Stimulated activated CD8-positive, alpha-beta memory T cell treated with anti-CD3 and anti-CD28 coated beads, Interleukin-4, amount 100 ng/mL, for 24 hours (primary cell): ENCODE data around the gene PUM2.
"Not testable (repeated sequence)": the region's sequence is repeated elsewhere in the genome, so short reads cannot be mapped to it uniquely, and the experiment has no call there.

ENCODE experiments used
- DNase-seq: peaks from one replicate; pipeline ENCODE4 v3.0.0-alpha.2; 2020; ENCODE audit warnings: low read depth

Gene PUM2

DNA sequence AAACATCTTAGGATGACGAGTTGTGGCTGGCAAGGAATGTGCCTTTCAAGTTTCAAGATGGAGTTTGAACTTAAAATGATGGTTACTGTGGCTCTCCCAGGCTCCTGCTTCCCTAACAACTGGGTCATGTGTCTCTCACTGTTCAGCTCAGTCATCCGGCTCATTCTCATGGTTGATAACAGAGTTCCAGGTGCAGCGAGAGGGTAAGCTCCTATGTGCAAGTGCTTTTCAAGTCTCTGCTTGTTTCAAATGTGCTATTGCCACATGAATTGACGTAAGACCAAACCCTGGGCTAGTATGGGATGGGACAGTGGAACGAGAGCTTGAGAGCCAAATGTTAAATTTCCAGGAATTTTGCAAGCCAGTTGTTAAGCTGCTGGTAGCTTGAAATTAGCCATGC lies 19.5 kb upstream of the PUM2 start:
- DNase-seq = no peak

DNA sequence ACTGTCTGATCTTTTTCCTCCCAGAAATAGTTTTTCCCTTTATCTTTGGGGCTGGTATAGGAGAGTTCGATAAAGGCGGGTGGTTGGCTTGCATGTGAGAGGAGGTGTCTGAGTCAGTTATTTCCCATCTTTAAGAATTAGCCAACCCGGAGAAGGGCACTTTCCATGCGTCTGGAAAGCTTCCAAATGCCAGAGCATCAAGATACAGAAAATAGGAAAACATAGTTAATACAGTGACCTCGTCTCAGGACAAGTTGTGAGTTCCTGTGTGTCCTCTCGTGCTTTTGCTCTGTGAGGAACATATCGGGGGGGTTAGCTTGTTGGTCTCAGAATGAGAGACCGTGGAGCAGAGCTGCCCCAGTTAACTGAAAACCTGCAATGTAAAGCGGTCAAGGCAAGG lies 18.7 kb upstream of the PUM2 start:
- no peak for DNase-seq

DNA sequence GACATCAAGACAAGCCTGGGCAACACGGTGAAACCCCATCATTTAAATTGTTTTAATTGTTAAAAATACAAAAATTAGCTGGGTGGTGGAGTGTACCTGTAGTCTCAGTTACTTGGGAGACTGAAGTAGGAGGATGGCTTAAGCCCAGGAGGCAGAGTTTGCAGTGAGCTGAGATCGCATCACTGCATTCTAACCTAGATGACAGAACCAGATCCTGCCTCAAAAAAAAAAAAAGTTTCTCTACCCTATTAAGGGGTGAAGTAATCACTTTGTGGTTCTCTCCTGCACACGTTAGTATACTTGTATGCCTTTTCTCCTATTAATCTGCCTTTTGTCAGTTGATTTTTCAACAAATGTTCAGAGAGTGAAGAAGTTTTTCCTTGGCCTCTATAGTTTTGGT lies 18.1 kb upstream of the PUM2 start:
- no peak for DNase-seq

DNA sequence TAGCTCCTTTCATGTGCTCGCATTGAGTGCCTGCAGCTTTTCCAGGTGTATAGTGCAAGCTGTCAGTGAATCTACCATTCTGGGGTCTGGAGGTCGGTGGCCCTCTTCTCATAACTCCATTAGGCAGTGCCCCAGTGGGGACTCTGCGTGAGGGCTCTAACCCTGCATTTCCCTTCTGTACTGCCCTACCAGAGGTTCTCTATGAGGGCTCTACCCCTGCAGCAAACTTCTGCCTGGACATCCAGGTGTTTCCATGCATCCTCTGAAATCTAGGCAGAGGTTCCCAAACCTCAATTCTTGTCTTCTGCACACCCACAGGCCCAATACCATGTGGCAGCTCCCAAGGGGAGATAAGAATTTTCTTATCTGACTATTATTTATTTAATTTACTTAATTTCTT lies 17.3 kb upstream of the PUM2 start:
- DNase-seq = not testable (repeated sequence)

DNA sequence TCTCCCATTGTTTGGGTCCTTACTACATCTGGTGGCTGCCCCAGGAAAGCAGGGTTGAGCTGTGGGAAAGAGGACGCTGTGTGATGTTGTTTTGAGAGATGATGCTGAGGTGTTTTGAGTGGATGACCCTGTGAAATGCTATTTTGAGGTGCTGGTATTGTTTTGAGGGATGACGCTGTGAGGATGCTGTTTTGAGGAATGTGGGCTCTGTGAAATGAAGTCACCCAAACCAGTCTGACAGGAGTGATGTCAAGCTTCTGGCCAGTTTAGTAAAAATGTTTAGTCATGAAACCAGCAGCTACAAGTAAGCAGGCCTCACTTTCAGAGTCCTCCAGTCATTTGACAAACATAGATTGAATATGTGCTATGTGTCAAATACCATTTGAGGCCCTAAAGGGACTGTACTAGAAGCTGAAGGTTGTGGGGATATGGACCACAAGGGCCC lies 16.1 kb upstream of the PUM2 start:
- no peak for DNase-seq

DNA sequence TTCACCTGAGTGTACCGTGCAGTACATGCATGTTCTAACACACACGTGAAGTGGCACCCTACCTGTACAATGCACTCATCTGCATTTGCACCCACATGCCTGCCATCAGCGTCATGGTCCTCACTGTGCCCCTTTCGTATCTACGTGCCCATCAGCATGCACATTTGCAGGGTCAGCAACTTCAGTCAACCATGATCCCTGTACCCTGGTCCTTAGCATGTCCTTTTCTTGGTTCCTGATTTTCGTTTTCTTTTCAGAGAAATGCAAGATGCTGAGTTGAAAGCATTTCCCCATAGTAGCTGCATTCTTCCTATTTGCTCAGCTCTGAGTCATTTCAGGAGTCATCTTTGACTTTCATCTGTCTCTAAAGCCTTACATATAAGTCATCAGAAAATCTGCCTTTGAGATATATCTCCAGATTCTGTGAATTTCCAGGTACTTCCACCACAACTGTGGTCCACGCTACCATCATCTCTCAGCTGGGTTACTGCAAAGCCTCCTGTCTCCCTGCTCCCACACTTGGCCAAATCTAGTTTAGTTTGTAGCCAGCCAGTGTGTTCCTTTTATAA lies 14.7 kb upstream of the PUM2 start:
- no peak for DNase-seq

DNA sequence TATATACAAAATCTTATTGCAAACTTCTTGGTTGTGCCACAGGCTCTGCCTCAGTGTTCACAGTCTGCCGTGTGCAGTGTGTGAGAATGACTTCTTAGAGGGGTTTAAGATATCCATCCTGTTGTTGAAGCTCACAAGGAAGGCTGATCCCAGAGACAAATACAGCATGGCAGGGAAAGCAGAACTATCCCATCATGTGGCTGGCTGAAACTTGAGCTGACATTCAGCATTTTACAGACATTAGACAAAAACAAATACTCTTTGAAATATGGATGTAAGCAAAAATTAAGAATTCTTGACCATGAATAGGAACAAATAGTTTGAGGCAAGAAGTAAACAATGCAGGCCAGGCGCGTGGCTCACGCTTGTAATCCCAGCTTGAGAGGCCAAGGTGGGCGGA lies 12.9 kb upstream of the PUM2 start:
- DNase-seq = no peak

DNA sequence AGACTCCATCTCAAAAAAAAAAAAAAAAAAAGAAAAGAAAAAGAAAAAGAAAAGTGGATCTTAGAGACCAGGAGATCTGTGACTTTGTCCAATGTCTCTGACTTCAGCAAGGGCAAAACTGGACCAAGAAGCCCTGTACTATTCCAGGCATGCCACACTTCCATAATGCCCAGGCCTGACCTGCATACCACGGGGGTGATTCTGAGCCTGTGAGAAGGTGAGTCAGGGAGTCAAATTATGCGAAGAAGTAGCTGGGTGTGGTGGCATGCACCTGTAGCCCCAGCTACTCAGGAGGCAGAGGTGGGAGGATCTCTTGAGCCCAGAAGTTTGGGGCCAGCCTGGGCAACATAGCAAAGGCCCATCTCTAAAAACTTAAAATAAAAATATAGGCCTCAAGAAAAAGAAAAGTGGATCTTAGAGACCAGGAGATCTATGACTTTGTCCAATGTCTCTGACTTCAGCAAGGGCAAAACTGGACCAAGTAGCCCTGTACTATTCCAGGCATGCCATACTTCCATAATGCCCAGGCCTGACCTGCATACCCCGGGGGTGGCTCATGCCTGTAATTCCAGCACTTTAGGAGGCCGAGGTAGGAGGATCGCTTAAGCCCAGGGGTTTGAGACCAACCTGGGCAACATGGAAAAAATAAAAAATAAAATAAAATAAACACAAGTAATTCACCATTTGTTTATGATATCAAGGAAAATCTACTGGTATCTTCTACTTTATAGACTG lies 12.2 kb upstream of the PUM2 start:
- no peak for DNase-seq

DNA sequence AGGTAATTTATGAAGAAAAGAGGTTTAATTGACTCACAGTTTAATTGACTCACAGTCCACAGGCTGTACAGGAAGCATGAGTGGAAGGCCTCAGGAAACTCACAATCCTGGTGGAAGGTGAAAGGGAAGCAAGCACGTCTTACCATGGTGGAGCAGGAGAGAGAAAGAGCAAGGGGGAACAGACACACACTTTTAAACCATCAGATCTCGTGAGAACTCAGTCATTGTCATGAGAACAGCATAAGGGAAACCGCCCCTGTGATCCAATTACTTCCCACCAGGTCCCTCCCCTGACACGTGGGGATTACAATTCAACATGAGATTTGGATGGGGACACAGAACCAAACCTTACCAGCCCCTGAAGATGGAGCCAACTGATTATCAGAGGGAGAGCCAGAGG lies 11.2 kb upstream of the PUM2 start:
- no peak for DNase-seq

DNA sequence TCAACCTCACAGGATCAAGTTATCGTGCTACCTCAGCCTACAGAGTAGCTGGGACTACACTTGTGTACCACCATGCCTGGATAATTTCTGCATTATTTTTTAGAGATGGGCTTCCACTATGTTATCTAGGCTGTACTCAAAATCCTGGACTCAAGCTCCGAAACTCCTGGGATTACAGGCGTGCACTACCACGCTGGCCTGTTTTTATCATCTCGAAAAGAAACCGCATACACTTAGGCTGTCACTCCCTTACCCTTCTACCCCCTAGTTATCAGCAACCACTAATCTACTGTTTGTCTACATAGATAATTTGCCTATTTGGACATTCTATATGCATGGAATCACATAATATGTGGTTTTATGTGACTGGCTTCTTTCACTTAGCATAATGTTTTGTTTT lies 8.5 kb upstream of the PUM2 start:
- DNase-seq = no peak

DNA sequence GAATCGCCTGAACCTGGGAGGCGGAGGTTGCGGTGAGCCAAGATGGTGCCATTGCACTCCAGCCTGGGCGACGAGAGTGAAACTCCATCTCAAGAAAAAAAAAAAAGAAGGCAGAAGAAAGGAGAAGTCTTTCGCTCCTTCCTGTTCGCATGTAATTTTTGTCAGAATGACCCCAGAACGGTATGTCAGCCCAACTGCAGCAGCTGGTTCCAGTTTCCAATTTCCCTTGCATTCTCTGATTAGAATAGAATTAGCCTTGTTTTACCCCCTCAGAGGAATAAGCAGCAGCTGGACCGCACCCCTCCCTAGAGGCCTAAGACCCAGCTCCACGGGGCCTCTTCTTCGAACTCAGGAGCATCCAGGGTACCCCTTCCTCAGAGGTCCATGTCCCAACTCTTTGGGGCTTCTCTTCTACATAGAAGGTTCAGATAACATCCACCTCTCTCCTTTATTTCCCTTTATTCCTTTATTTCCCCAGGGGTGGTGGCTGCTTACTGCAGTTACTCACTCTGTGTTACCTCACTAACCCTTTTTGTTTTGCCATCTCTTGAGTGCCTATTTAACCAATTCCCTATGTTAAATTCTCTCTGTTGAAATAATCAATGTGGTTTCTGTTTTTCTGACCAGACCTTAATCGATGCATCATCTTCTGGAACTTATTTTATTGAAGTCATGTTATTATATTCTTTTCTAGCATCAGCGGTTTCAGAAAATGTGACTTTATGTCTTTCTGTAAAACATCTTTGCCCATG lies 7.2 kb upstream of the PUM2 start:
- DNase-seq = no peak

DNA sequence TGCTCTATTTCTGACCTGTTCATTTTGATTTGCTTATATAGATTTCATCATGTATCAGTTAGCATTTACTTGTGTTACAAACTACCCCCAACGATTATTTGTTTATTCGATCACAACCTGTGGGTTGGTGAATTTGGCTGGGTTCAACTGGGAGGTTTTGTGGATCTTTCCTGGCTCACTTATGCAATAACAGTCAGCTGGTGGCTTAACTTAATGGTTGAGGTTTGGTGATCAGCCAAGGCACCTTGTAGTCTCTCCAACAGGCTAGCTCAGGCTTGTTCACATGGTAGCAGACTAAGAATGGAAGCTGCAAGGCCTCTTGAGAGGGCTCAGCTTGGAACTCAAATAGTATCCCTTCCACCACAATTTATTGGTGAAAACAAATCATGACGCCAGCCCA lies 5.4 kb upstream of the PUM2 start:
- no peak for DNase-seq

DNA sequence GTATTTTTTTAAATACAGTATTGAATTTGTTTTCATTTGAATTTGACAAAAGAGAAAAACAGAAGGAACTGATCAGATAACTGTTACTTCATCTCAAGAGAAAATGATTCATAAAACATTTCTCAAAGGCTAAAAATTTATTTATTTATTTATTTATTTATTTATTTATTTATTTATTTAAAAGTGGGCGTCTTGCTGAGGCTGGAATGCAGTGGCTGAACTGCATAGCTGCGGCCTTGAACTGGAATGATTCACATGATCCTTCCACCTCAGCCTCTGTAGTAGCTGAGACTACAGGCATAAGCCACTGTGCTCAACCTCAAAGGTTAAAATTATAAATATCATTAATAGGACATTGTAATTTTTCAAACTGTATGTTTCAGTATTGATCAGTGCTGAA lies 4.5 kb upstream of the PUM2 start:
- no peak for DNase-seq

DNA sequence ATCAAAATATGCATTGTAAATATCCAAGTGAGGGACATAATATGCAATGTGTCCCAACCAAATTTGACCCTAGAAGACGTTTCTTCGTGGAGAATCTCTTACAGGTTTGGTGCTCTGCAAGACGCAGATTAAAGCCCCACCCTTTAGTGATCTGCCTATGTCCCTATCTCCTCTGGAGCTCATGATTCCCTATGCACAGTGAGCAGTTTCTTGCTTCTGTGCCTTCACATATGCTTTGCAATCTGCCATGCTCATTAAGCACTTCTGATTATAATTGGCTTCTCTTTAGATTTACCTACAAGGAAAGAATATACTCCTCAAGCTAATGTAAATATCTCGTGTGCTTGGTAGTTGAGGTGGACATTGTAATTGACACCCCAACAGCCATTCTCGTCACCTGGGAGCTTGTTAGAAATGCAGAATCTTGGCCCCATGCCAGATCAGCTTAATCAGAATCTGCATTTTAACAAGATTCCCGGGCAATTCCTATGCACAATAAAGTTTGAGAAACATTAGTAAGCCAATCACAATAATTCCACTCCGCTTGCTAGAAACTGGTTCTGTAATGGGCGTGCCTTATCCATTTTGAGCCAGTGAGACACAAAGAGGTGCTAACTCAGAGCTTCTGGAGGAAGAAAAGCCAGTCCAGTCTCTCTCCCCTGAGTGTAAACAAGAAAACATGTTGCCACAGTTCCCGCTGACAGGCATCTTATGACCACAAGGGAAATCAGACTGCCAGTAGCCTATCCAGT lies 2.8 kb upstream of the PUM2 start:
- DNase-seq = no peak

DNA sequence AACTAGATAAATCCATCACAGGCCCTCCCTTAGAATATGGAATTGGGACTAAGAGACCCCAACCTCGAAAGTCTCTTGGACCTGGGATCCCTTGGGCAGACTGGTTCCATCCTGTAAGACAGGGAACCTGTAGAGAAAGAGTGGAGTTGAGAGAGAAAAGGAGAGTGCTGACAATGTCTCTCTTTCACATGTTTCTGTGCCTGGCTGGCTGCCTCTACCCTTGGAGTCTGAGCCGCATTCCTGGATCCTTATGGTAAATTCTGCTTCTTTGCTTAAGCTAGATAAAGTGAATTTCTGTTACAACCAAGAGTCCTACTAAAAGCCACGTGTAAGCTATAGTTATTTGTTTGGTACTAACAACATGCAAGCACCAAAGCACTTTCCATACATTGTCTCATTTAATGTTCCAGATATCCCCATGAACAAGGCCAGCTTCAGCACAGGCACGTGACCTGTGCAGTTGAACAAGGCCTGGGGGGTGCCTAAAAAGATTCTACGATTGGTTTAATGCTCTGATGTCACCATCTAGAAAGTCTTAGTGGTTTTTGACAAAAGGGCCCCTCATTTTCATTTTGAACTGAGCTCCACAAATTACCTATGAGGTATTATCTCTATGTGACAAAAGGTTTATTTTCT lies 2.1 kb upstream of the PUM2 start:
- DNase-seq = no peak

DNA sequence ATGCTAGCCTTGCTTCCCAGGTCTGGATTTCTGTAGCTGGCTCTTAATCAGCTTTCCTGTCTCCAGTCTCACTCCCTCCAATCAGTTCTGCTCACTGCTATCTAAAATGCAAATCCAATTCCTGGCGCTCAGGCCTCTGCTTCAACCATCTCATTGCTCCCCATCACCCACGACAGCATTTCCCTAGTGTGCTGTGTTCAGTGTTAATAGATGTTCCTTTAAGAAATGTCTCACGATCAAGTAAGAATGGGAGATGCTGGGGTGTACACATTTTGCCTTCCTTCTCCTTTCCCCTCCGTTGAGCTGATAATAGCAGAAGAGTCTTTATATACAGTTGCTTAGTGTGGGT lies 1.6 kb upstream of the PUM2 start:
- DNase-seq = no peak

DNA sequence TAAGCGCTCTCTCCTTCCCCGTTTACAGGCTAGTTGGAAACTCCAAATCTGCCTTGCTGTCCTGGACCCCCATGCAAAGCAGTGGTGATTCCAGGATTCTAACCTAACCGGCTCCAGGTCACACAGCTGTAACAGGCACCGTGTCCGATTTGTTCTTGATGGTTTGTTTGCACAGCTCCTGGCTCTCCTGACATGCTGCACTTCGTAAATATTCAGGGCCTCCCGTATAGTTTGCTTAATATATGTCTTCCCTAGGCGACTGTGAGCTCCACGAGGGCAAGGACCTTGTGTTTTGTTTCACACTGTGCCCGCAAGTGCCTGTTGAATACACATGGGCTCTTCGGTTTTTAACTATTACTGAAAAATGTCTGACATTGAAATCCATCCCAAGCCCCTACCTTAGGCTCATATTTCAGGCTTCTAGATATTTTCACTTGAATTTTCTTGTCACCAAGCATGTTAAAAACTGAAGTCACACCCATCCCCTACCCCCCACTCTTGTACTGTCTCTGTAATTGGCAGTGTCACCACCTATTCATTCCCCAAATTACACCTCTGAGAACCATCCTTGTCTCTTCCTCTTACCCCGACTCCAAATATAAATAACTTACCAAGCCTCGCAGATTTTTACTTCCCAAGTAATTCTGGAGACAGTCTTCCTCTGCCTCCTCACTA lies 1.0 kb upstream of the PUM2 start:
- no peak for DNase-seq

DNA sequence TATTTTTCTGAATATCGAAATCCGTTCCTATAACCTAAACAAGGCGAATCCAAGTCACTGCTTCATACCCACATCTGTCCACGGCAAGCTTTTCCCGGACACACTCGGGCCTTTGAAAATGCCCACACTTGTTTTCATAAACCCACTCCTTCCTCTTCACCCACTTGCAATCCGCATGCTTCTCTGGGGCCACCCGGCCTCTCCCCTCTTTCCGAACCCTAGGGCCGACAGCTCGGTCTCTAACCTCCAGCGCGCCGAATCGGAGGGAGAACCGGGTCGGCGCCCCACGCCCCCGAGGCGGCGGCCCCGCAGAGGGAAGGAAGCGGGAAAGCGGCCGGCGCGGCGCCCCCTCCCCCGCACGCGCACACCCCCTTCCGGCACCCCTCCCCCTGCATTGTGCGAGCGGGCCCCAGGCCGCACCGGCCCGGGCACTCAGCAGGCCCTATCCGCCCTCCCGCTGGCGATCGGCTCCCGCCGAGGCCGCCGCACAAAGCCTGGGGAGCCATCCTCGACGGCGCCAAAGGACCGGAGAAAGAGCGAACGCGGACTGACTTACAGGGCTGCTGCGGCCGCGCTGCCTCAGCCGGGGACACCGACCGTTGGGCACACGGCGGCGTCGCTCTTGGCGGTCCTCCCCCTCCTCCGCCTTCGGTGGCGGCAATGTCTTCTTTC lies 467 bp downstream of the PUM2 start:
- DNase-seq = peak; percentile 53

DNA sequence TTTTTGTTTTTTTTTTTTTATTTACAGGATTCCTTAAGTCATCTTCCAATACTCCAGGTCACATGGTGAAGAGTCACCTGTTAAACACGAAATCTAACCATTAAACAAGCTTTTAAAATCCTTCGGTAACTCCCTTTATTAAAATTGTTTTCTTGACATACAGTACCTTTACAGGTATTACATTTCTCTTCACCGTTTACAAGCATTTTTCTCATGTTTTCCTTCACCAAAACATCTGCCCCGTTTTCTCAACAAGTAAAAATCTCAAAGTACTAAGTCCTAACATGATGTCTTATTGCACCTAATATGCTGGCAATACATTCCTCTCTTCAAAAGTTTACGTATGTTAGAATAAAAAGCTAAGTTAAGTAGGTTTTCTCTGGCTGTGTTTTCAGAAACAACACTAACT lies 1.1 kb downstream of the PUM2 start:
- DNase-seq = no peak

DNA sequence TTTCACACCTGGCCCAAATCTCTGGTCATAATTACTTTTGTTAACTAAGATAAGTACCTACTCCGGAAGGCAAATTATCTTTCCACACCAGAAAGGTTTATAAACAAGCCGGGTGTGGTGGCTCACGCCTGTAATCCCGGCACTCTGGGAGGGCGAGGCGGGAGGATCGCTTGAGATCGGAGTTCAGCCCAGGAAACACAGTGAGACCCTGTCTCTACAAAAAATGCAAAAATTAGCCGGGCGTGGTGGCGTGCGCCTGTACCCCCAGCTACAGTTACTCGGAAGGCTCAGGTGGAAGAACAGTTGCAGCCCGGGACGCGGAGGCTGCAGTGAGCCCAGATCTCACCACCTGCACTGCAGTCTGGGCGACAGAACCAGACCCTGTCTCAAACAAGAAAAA lies 2.1 kb downstream of the PUM2 start:
- DNase-seq = no peak
